T47D (cell line): ENCODE results near the gene UAP1L1.
A peak's percentile ranks its signal among the peaks of the same experiment; 100 is the strongest.

ENCODE experiments used
- DNase-seq, 2 experiments: peaks; one replicate each; pipeline versions ENCODE4 v3.0.0 to v3.0.0-alpha.2; 2011 to 2012; ENCODE audit warnings: low read depth in 1 of 2, low spot score in 1 of 2
- JUND ChIP-seq: IDR thresholded peaks from 2 replicates; pipeline ENCODE4 v1.6.1; 2012; ENCODE audit warnings: low read depth
- in situ Hi-C: cut with HindIII; loops from 2 replicates; pipeline ENCODE4 v1.10.0; 2016; ENCODE audit warnings: low sequenced_read_pairs, low pct_unique_long_range_greater_than_20kb

UAP1L1 gene

GRCh38 chr9:137034709-137035506 is 42.4 kb upstream of the UAP1L1 start:
- DNase-seq = peak; percentile 91 to 95
- in situ Hi-C loops = no loop called here
- TF ChIP-seq JUND = no peak

GRCh38 chr9:137035507-137035834 is 41.8 kb upstream of the UAP1L1 start:
- in situ Hi-C loops = no loop called here
- no peak for TF ChIP-seq JUND
- no peak for DNase-seq

- TF ChIP-seq JUND = no peak
- in situ Hi-C loops = no loop called here
- no peak for DNase-seq
These were observed 41.4 kb upstream of the UAP1L1 start for GRCh38 chr9:137035937-137036336.

- in situ Hi-C loops = no loop called here
- TF ChIP-seq JUND = no peak
- no peak for DNase-seq
These were observed 40.3 kb upstream of the UAP1L1 start for GRCh38 chr9:137037035-137037434.

- DNase-seq = no peak
- TF ChIP-seq JUND = no peak
- in situ Hi-C loops = no loop called here
These were observed 39.8 kb upstream of the UAP1L1 start for GRCh38 chr9:137037483-137037882.

GRCh38 chr9:137038916-137039315 is 38.4 kb upstream of the UAP1L1 start:
- DNase-seq = no peak
- in situ Hi-C loops = no loop called here
- TF ChIP-seq JUND = no peak

- in situ Hi-C loops = no loop called here
- TF ChIP-seq JUND = no peak
- no peak for DNase-seq
These were observed 37.5 kb upstream of the UAP1L1 start for GRCh38 chr9:137039611-137040366.

- in situ Hi-C loops = no loop called here
- TF ChIP-seq JUND = no peak
These were observed 36.7 kb upstream of the UAP1L1 start for GRCh38 chr9:137040568-137040967.

GRCh38 chr9:137041124-137041523 is 36.2 kb upstream of the UAP1L1 start:
- TF ChIP-seq JUND = no peak
- no peak for DNase-seq
- in situ Hi-C loops = no loop called here

More at GRCh38 chr9:137040568-137040967, 36.7 kb upstream of the UAP1L1 start:
- no peak for DNase-seq

- no peak for TF ChIP-seq JUND
- no peak for DNase-seq
- in situ Hi-C loops = no loop called here
These were observed 34.3 kb upstream of the UAP1L1 start for GRCh38 chr9:137042751-137043727.

GRCh38 chr9:137044037-137044436 is 33.3 kb upstream of the UAP1L1 start:
- no peak for DNase-seq

GRCh38 chr9:137044502-137045177 is 32.7 kb upstream of the UAP1L1 start:
- TF ChIP-seq JUND = no peak
- in situ Hi-C loops = no loop called here
- peak; percentile 77 to 91 for DNase-seq

More at GRCh38 chr9:137044037-137044436, 33.3 kb upstream of the UAP1L1 start:
- in situ Hi-C loops = no loop called here
- no peak for TF ChIP-seq JUND
